Neural cell (in vitro differentiated cells): Measurements from ENCODE around the gene MRPS24. TPM values are rescaled to one million over a fixed set of nuclear protein-coding genes. Genes with fewer than 3 reads are reported as not detected.

ENCODE experiments used
- H2AFZ ChIP-seq: fragments of 200-600, 300-800 bp; sonication (generic), shearing (Covaris generic); 2 replicates; pipeline ENCODE4 v1.6.0; 2014; ENCODE audit warnings: low read depth, mild to moderate bottlenecking, antibody characterized with exemption, low read length, moderate library complexity
- H3F3A ChIP-seq: fragments of 200-600 bp; shearing (Covaris generic); 2 replicates; pipeline ENCODE4 v1.6.1; 2016; ENCODE audit warnings: mild to moderate bottlenecking, moderate library complexity, mixed read lengths, antibody characterized with exemption, low read length; ENCODE audit not compliant: insufficient read depth, poor library complexity, severe bottlenecking
- H3K27ac ChIP-seq: fragments of 200-600, 300-800 bp; sonication (generic), shearing (Covaris generic); 2 replicates; pipeline ENCODE4 v1.5.1; 2014; ENCODE audit warnings: mild to moderate bottlenecking, low read length, moderate library complexity
- H3K27me3 ChIP-seq: fragments of 300-800, 200-600 bp; sonication (generic), shearing (Covaris generic); 2 replicates; pipeline ENCODE4 v1.6.0; 2014; ENCODE audit warnings: mild to moderate bottlenecking, low read depth, low read length, moderate library complexity; ENCODE audit not compliant: insufficient read depth
- H3K36me3 ChIP-seq: fragments of 300-800, 200-600 bp; sonication (generic), shearing (Covaris generic); 2 replicates; pipeline ENCODE4 v1.5.1; 2014; ENCODE audit warnings: mild to moderate bottlenecking, antibody characterized with exemption, low read length, moderate library complexity; ENCODE audit not compliant: insufficient read depth
- H3K4me2 ChIP-seq: fragments of 300-800, 200-600 bp; sonication (generic), shearing (Covaris generic); 2 replicates; pipeline ENCODE4 v1.6.0; 2014; ENCODE audit warnings: mild to moderate bottlenecking, low read length
- H3K4me3 ChIP-seq: fragments of 300-800, 200-600 bp; sonication (generic), shearing (Covaris generic); 2 replicates; pipeline ENCODE4 v1.5.1; 2014; ENCODE audit warnings: mild to moderate bottlenecking, low read length, moderate library complexity
- H3K79me2 ChIP-seq: fragments of 200-600 bp; shearing (Covaris generic); replicated peaks from 2 replicates; pipeline ENCODE4 v1.6.0; 2014; ENCODE audit warnings: mild to moderate bottlenecking, low read length, moderate library complexity; ENCODE audit not compliant: insufficient read depth
- H3K9ac ChIP-seq: fragments of 300-800, 200-600 bp; sonication (generic), shearing (Covaris generic); 2 replicates; pipeline ENCODE4 v1.6.1; 2016; ENCODE audit warnings: mild to moderate bottlenecking, low read length, mixed read lengths
- H3K9me2 ChIP-seq: fragments of 200-600 bp; shearing (Covaris generic); 2 replicates; pipeline ENCODE4 v1.6.1; 2016; ENCODE audit warnings: mild to moderate bottlenecking, low read length, mixed read lengths; ENCODE audit not compliant: insufficient read depth
- H3K9me3 ChIP-seq: fragments of 200-600, 300-800 bp; sonication (generic), shearing (Covaris generic); 2 replicates; pipeline ENCODE4 v1.6.1; 2016; ENCODE audit warnings: mild to moderate bottlenecking, mixed run types, low read length, moderate library complexity, mixed read lengths
- H4K20me1 ChIP-seq: fragments of 200-600 bp; shearing (Covaris generic); 2 replicates; pipeline ENCODE4 v1.6.1; 2016; ENCODE audit warnings: mild to moderate bottlenecking, mixed run types; ENCODE audit not compliant: insufficient read depth
- CTCF ChIP-seq: fragments of 450-650 bp; IDR thresholded peaks from 2 replicates; pipeline ENCODE4 v1.5.1; 2014; ENCODE audit warnings: antibody characterized with exemption, mild to moderate bottlenecking, moderate library complexity; ENCODE audit not compliant: poor library complexity, severe bottlenecking
- EP300 ChIP-seq: fragments of 450-650 bp; conservative IDR thresholded peaks from 2 replicates; pipeline ENCODE4 v1.6.1; 2014; ENCODE audit warnings: antibody characterized with exemption, mild to moderate bottlenecking, moderate library complexity; ENCODE audit not compliant: poor library complexity, severe bottlenecking
- EZH2 ChIP-seq: fragments of 200-600, 300-800 bp; shearing (Covaris generic), sonication (generic); IDR thresholded peaks from 2 replicates; pipeline ENCODE4 v1.6.1; 2014; ENCODE audit warnings: antibody characterized with exemption, low read length, borderline replicate concordance, mild to moderate bottlenecking; ENCODE audit not compliant: insufficient read depth, poor library complexity, severe bottlenecking
- MXI1 ChIP-seq: fragments of 450-650 bp; conservative IDR thresholded peaks from 2 replicates; pipeline ENCODE4 v1.6.1; 2014; ENCODE audit warnings: antibody characterized with exemption, mild to moderate bottlenecking; ENCODE audit not compliant: poor library complexity, severe bottlenecking
- POLR2AphosphoS5 ChIP-seq: IDR thresholded peaks from 2 replicates; pipeline ENCODE4 v1.6.1; 2012
- RAD21 ChIP-seq: fragments of 450-650 bp; conservative IDR thresholded peaks from 2 replicates; pipeline ENCODE4 v1.6.1; 2014; ENCODE audit warnings: antibody characterized with exemption, mild to moderate bottlenecking, moderate library complexity
- REST ChIP-seq: IDR thresholded peaks from 2 replicates; pipeline ENCODE4 v1.6.1; 2012; ENCODE audit warnings: borderline replicate concordance
- SMC3 ChIP-seq: fragments of 450-650 bp; conservative IDR thresholded peaks from 2 replicates; pipeline ENCODE4 v1.6.1; 2014; ENCODE audit warnings: antibody characterized with exemption, mild to moderate bottlenecking, moderate library complexity; ENCODE audit not compliant: poor library complexity
- TAF1 ChIP-seq: IDR thresholded peaks from 2 replicates; pipeline ENCODE4 v1.6.1; 2012; ENCODE audit warnings: low read depth
- polyA plus RNA-seq: library from polyadenylated mRNA; depleted of rRNA; stranded (reverse); fragments of >200 nt; gene quantifications from 2 replicates; pipeline ENCODE4 v1.2.3, GENCODE V29; 2014

MRPS24 gene
- polyA plus RNA-seq, 1 donor from 2014 or later = 132 TPM

- Histone ChIP-seq H3K27me3 (no peaks in the 10 kb centered on the region), H4K20me1 (no peaks in the 10 kb centered on the region)
These were observed 21.2 kb upstream of the MRPS24 start for GRCh38 chr7:43890468-43890867.

GRCh38 chr7:43888993-43889945 lies 20.0 kb upstream of the MRPS24 start:
- Histone ChIP-seq H3F3A (no peaks in the 10 kb centered on the region), H3K4me2 (no peak overlapping the region), H3K4me3 (no peak overlapping the region), H3K9me3 (no peaks in the 10 kb centered on the region), H3K36me3 (peaks cover 7% of the 10 kb centered on the region), H3K27ac (no peak overlapping the region), H4K20me1 (no peaks in the 10 kb centered on the region), H3K9ac (no peak overlapping the region), H3K79me2 (peaks cover 4% of the 10 kb centered on the region), H2AFZ (no peak overlapping the region), H3K9me2 (no peaks in the 10 kb centered on the region), H3K27me3 (no peaks in the 10 kb centered on the region)
- no peak for TF ChIP-seq REST
- TF ChIP-seq EZH2 = no peak
- TF ChIP-seq SMC3 = no peak
- no peak for TF ChIP-seq POLR2AphosphoS5

More at GRCh38 chr7:43890468-43890867, 21.2 kb upstream of the MRPS24 start:
- no peak for TF ChIP-seq RAD21
- no peak for TF ChIP-seq SMC3
- TF ChIP-seq EP300 = no peak
- TF ChIP-seq POLR2AphosphoS5 = no peak
- TF ChIP-seq EZH2 = no peak
- no peak for TF ChIP-seq MXI1
- H3F3A ChIP-seq = no peaks in the 10 kb centered on the region
- H3K9me3 ChIP-seq = no peaks in the 10 kb centered on the region
- H3K36me3 ChIP-seq = peaks cover 7% of the 10 kb centered on the region
- H3K4me2 ChIP-seq = no peak overlapping the region
- no peak overlapping the region for H2AFZ ChIP-seq
- no peak overlapping the region for H3K27ac ChIP-seq
- H3K4me3 ChIP-seq = no peak overlapping the region
- H3K9ac ChIP-seq = no peak overlapping the region
- H3K79me2 ChIP-seq = peaks cover 6% of the 10 kb centered on the region
- H3K9me2 ChIP-seq = no peaks in the 10 kb centered on the region

DNA sequence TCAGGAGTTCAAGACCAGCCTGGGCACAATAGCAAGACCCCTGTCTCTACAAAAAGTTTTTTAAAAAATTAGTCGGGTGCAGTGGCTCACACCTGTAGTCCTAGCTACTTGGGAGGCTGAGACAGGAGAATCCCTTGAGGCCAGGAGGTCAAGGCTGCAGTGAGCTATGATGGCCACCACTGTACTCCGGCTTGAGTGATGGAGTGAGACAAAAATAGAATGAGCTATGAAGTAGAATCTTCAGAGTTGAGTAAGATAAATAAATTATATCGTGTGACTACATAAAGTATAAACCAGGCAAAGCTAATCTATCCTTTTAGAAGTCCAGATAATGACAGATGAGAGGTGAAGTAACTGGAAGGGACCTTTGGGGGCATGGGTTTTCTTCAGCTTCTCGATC lies 15.3 kb upstream of the MRPS24 start:
- no peak overlapping the region for H3K4me2 ChIP-seq

More for the DNA sequence above, 15.3 kb upstream of the MRPS24 start:
- H3K79me2 ChIP-seq = peaks cover 4% of the 10 kb centered on the region
- H3K27me3 ChIP-seq = no peaks in the 10 kb centered on the region
- H3K27ac ChIP-seq = no peak overlapping the region
- no peaks in the 10 kb centered on the region for H3K9me3 ChIP-seq
- H2AFZ ChIP-seq = no peak overlapping the region
- H3F3A ChIP-seq = no peaks in the 10 kb centered on the region
- H3K4me3 ChIP-seq = no peak overlapping the region
- H3K9ac ChIP-seq = no peak overlapping the region
- no peak for TF ChIP-seq REST
- TF ChIP-seq SMC3 = no peak
- no peak for TF ChIP-seq CTCF
- TF ChIP-seq MXI1 = no peak
- no peak for TF ChIP-seq EZH2
- no peak for TF ChIP-seq EP300
- no peak for TF ChIP-seq POLR2AphosphoS5
- no peak for TF ChIP-seq RAD21
- no peak for TF ChIP-seq TAF1
- H4K20me1 ChIP-seq = no peaks in the 10 kb centered on the region
- H3K9me2 ChIP-seq = no peaks in the 10 kb centered on the region
- H3K36me3 ChIP-seq = peaks cover 7% of the 10 kb centered on the region
